Brain pericyte (primary cell): ENCODE results near the gene ALPG.
"Not testable (repeated sequence)": the region's sequence is repeated elsewhere in the genome, so short reads cannot be mapped to it uniquely, and the experiment has no call there.

Experiments used
- DNase-seq: peaks from one replicate; pipeline ENCODE4 v3.0.0-alpha.2; 2012; ENCODE audit warnings: low read depth, low spot score

Gene ALPG

GRCh38 chr2:232440220-232441018 is 33.8 kb downstream of the ALPG start:
- DNase-seq = not testable (repeated sequence)

GRCh38 chr2:232441147-232441651 is 34.6 kb downstream of the ALPG start:
- no peak for DNase-seq

- DNase-seq = not testable (repeated sequence)
These were observed 35.3 kb downstream of the ALPG start for GRCh38 chr2:232441922-232442321.

GRCh38 chr2:232442431-232442830 is 35.8 kb downstream of the ALPG start:
- DNase-seq = not testable (repeated sequence)

- not testable (repeated sequence) for DNase-seq
These were observed 36.4 kb downstream of the ALPG start for GRCh38 chr2:232443047-232443446.

- not testable (repeated sequence) for DNase-seq
These were observed 37.2 kb downstream of the ALPG start for GRCh38 chr2:232443669-232444408.

- DNase-seq = no peak
These were observed 37.9 kb downstream of the ALPG start for GRCh38 chr2:232444409-232445148.

GRCh38 chr2:232445149-232445885 is 38.7 kb downstream of the ALPG start:
- DNase-seq = not testable (repeated sequence)

- not testable (repeated sequence) for DNase-seq
These were observed 39.7 kb downstream of the ALPG start for GRCh38 chr2:232446266-232446777.

- DNase-seq = no peak
These were observed 40.5 kb downstream of the ALPG start for GRCh38 chr2:232447091-232447620.

GRCh38 chr2:232447638-232448303 is 41.1 kb downstream of the ALPG start:
- DNase-seq = no peak

- DNase-seq = no peak
These were observed 41.7 kb downstream of the ALPG start for GRCh38 chr2:232448304-232448690.

- DNase-seq = no peak
These were observed 43.3 kb downstream of the ALPG start for GRCh38 chr2:232449964-232450363.

- not testable (repeated sequence) for DNase-seq
These were observed 45.0 kb downstream of the ALPG start for GRCh38 chr2:232451645-232452044.

- no peak for DNase-seq
These were observed 48.0 kb downstream of the ALPG start for GRCh38 chr2:232454630-232455029.

- no peak for DNase-seq
These were observed 49.0 kb downstream of the ALPG start, which contains the start of gene ALPI for GRCh38 chr2:232455426-232456255. TSS of gene ALPI (plus strand) at chr2:232456153. CDS start at chr2:232456200, 47 bp downstream.

GRCh38 chr2:232456296-232457120 is 49.9 kb downstream of the ALPG start:
- DNase-seq = no peak
